Panc1 (cell line): Measurements from ENCODE around the gene ASCL2. TPM values are rescaled to one million over a fixed set of nuclear protein-coding genes. Genes with fewer than 3 reads are reported as not detected.

Experiments
- ATAC-seq: fragments of 200-7000 bp; cut with Tn5 transposase; 2 replicates; pipeline ENCODE4 v1.9.1; 2020; ENCODE audit warnings: mild to moderate bottlenecking, moderate library complexity
- Bru-seq: library from RNA; stranded (reverse); fragments of 400-500 nt; gene quantifications from one replicate; lab custom pipeline; 2021; lab: Mats Ljungman, UMichigan
- BruChase-seq, 2 experiments: library from RNA; stranded (reverse); fragments of 400-500 nt; gene quantifications; one replicate each; lab custom pipeline; 2021; lab: Mats Ljungman, UMichigan
- BruUV-seq: library from RNA; stranded (reverse); fragments of 400-500 nt; replicated peaks from 2 replicates; lab custom pipeline; 2021; lab: Mats Ljungman, UMichigan
- CTCF ChIA-PET: fragments of 300-600 bp; sonication (Branson Sonifier 250); formaldehyde crosslinking; loops from one replicate; lab custom pipeline; 2022; ENCODE audit warnings: antibody characterized with exemption; lab: Charles Lee
- POLR2A ChIA-PET: fragments of 300-600 bp; sonication (Branson Sonifier 250); formaldehyde crosslinking; loops from one replicate; lab custom pipeline; 2022; ENCODE audit warnings: antibody characterized with exemption; lab: Charles Lee
- DNase-seq: peaks from one replicate; pipeline ENCODE4 v3.0.0-alpha.2; 2010; ENCODE audit warnings: low read depth, low spot score
- H3K27ac ChIP-seq: 2 replicates; pipeline ENCODE4 v1.5.1; 2011; ENCODE audit warnings: mild to moderate bottlenecking, low read length, inconsistent platforms
- H3K27me3 ChIP-seq: fragments of 200-500 bp; sonication (Bioruptor generic); 2 replicates; pipeline ENCODE4 v1.6.0; 2014; ENCODE audit warnings: low read length, inconsistent platforms; ENCODE audit not compliant: control insufficient read depth, insufficient read depth
- H3K36me3 ChIP-seq: fragments of 200-500 bp; sonication (Bioruptor generic); 2 replicates; pipeline ENCODE4 v1.5.1; 2014; ENCODE audit warnings: inconsistent platforms, mild to moderate bottlenecking, low read length, moderate library complexity; ENCODE audit not compliant: control insufficient read depth, insufficient read depth
- H3K4me1 ChIP-seq: 2 replicates; pipeline ENCODE4 v1.5.1; 2011; ENCODE audit warnings: inconsistent platforms, mild to moderate bottlenecking, low read length, moderate library complexity; ENCODE audit not compliant: control insufficient read depth, insufficient read depth
- H3K4me3 ChIP-seq, 2 experiments: 2 replicates each; pipeline ENCODE4 v1.5.1; 2011 to 2012; ENCODE audit warnings: low read depth in 2 of 2, low read length in 2 of 2, mild to moderate bottlenecking in 2 of 2, inconsistent platforms in 1 of 2, moderate library complexity in 1 of 2
- H3K9me3 ChIP-seq: fragments of 200-500 bp; sonication (Bioruptor generic); 2 replicates; pipeline ENCODE4 v1.5.1; 2014; ENCODE audit warnings: low read depth, mild to moderate bottlenecking, inconsistent platforms, low read length, moderate library complexity; ENCODE audit not compliant: control insufficient read depth, insufficient read depth
- CTCF ChIP-seq: fragments of 450-650 bp; IDR thresholded peaks from 2 replicates; pipeline ENCODE4 v1.5.1; 2017; ENCODE audit warnings: mild to moderate bottlenecking
- POLR2AphosphoS5 ChIP-seq: IDR thresholded peaks from 2 replicates; pipeline ENCODE4 v1.6.1; 2012; ENCODE audit warnings: mild to moderate bottlenecking, low read depth, low read length, moderate library complexity
- SIN3A ChIP-seq: IDR thresholded peaks from 2 replicates; pipeline ENCODE4 v1.6.1; 2012; ENCODE audit warnings: low read depth, mild to moderate bottlenecking, low read length, moderate library complexity, borderline replicate concordance; ENCODE audit not compliant: insufficient read depth
- TCF7L2 ChIP-seq: IDR thresholded peaks from 2 replicates; pipeline ENCODE4 v1.6.1; 2011; ENCODE audit warnings: mild to moderate bottlenecking, low read depth, low read length, inconsistent platforms
- in situ Hi-C: cut with HindIII; loops from 2 replicates; pipeline ENCODE4 v1.10.0; 2016; ENCODE audit warnings: low sequenced_read_pairs, low pct_unique_long_range_greater_than_20kb
- intact Hi-C: fragments of 100-400 bp; cut with micrococcal nuclease; formaldehyde crosslinking; loops from one replicate; pipeline ENCODE4 v1.10.0; 2022; ENCODE audit not compliant: unreplicated experiment
- long read RNA-seq: library from polyadenylated mRNA; unstranded; transcript quantifications from one replicate; pipeline ENCODE4 v2.0.0, GENCODE V29; 2021; ENCODE audit not compliant: unreplicated experiment
- polyA plus RNA-seq: library from polyadenylated mRNA; unstranded; fragments of >200 nt; gene quantifications from one replicate; pipeline ENCODE4 v1.2.1, GENCODE V29; 2012; ENCODE audit warnings: missing spikeins; ENCODE audit not compliant: insufficient read length
- total RNA-seq: library from RNA; stranded (reverse); gene quantifications from one replicate; pipeline ENCODE4 v1.2.1, GENCODE V29; 2021; ENCODE audit not compliant: unreplicated experiment
- TF ChIP-seq, protein P1 (sequence below), 2 experiments: IDR thresholded peaks; 2 replicates each; pipeline ENCODE4 v1.6.1; 2011 to 2012; ENCODE audit warnings: low read depth in 2 of 2, control low read depth in 1 of 2, low read length in 1 of 2, mild to moderate bottlenecking in 1 of 2, moderate library complexity in 1 of 2; ENCODE audit not compliant: insufficient read depth in 1 of 2

ASCL2 gene, protein sequence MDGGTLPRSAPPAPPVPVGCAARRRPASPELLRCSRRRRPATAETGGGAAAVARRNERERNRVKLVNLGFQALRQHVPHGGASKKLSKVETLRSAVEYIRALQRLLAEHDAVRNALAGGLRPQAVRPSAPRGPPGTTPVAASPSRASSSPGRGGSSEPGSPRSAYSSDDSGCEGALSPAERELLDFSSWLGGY
- total RNA-seq, result not detected
- not detected for polyA plus RNA-seq
- Bru-seq, nascent RNA, result not detected
- BruChase-seq, experiment 1, labeled RNA remaining after a 2-hour chase, result not detected
- BruChase-seq, experiment 2, labeled RNA remaining after a 6-hour chase, result not detected
- long read RNA-seq, result 0 reads

GRCh38 chr11:2270322-2271076, at the start of gene ASCL2:
ASCL2 (minus strand) TSS chr11:2270588; CDS start chr11:2270332, 256 bp downstream.
- intact Hi-C loops, result no loop called here
- CTCF ChIA-PET, result no interaction called here
- ATAC-seq, result no peak
- H3K36me3 ChIP-seq, result no peaks in the 10 kb centered on the region
- TF ChIP-seq TCF7L2, result no peak
- no peak for TF ChIP-seq SIN3A
- no peak for TF ChIP-seq CTCF
- TF ChIP-seq, protein P1, sequence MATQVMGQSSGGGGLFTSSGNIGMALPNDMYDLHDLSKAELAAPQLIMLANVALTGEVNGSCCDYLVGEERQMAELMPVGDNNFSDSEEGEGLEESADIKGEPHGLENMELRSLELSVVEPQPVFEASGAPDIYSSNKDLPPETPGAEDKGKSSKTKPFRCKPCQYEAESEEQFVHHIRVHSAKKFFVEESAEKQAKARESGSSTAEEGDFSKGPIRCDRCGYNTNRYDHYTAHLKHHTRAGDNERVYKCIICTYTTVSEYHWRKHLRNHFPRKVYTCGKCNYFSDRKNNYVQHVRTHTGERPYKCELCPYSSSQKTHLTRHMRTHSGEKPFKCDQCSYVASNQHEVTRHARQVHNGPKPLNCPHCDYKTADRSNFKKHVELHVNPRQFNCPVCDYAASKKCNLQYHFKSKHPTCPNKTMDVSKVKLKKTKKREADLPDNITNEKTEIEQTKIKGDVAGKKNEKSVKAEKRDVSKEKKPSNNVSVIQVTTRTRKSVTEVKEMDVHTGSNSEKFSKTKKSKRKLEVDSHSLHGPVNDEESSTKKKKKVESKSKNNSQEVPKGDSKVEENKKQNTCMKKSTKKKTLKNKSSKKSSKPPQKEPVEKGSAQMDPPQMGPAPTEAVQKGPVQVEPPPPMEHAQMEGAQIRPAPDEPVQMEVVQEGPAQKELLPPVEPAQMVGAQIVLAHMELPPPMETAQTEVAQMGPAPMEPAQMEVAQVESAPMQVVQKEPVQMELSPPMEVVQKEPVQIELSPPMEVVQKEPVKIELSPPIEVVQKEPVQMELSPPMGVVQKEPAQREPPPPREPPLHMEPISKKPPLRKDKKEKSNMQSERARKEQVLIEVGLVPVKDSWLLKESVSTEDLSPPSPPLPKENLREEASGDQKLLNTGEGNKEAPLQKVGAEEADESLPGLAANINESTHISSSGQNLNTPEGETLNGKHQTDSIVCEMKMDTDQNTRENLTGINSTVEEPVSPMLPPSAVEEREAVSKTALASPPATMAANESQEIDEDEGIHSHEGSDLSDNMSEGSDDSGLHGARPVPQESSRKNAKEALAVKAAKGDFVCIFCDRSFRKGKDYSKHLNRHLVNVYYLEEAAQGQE (IDR thresholded peaks at IDR 0.05; ENCODE audit: insufficient read depth in 1 of 2, low read depth in 2 of 2, low read length in 1 of 2), result no peak
- no peak for TF ChIP-seq POLR2AphosphoS5
- no peaks in the 10 kb centered on the region for H3K9me3 ChIP-seq
- H3K4me1 ChIP-seq, result no peaks in the 10 kb centered on the region
- DNase-seq, result no peak
- H3K27me3 ChIP-seq, result peaks cover 5% of the 10 kb centered on the region
- in situ Hi-C loops, result no loop called here
- H3K27ac ChIP-seq, result no peak within 1 kb of the TSS
- peak within 1 kb of the TSS; percentile 49 to 66 for H3K4me3 ChIP-seq
- BruUV-seq, result no TSS peak
- POLR2A ChIA-PET, result no interaction called here

GRCh38 chr11:2319791-2320472, 49.5 kb upstream of the ASCL2 start:
- TF ChIP-seq, protein P1 (IDR thresholded peaks at IDR 0.05; ENCODE audit: insufficient read depth in 1 of 2, low read depth in 2 of 2, low read length in 1 of 2), result no peak
- no peak for TF ChIP-seq POLR2AphosphoS5
- no peak for TF ChIP-seq TCF7L2
- TF ChIP-seq CTCF, result no peak
- TF ChIP-seq SIN3A, result no peak
- POLR2A ChIA-PET, result no interaction called here
- H3K4me3 ChIP-seq, result no peak overlapping the region
- H3K27me3 ChIP-seq, result no peaks in the 10 kb centered on the region
- intact Hi-C loops, result loop anchor here (10.0 kb wide), 1 partner anchor 205 kb away; no protein-coding TSS in a partner anchor
- CTCF ChIA-PET, result no interaction called here
- no TSS peak for BruUV-seq
- H3K27ac ChIP-seq, result no peak overlapping the region
- H3K36me3 ChIP-seq, result no peaks in the 10 kb centered on the region
- in situ Hi-C loops, result no loop called here
- DNase-seq (no peak), ATAC-seq (no peak)
- H3K9me3 ChIP-seq, result no peaks in the 10 kb centered on the region
- H3K4me1 ChIP-seq, result 0 out of 2 replicates have a peak, but pooled peaks cover 3% of the 10 kb centered on the region
